ENCODE measurements around the gene AP4B1. TPM values are rescaled to one million over a fixed set of nuclear protein-coding genes. Genes with fewer than 3 reads are reported as not detected.

AP4B1 gene
- polyA plus RNA-seq, 1 donor from 2014 or later, result 178 TPM

DNA sequence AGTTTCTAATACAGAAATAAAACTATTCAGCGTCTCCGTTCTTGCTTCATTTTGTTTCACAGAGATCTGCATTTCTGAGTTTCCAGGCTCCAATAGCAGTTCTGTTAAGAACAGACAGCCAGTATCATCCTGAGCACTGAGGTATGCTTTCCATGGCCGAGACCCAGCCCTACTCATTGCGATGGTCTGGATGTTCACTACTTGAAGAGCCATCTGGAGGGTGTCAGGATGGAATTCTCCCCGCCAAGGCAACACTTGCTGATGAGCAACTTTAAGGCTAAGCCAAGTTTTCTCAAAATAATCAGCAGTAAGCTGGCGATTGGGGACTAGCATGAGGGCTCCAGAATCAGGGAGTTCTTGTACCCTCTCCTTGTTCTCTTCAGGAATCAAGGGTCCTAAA is 9.5 kb downstream of the AP4B1 start:
- Histone ChIP-seq H3K27me3 (ENCODE audit: insufficient read depth, low read depth, low read length) (no peaks in the 10 kb centered on the region), H3K36me3 (ENCODE audit: insufficient read depth, low read length) (peaks cover 13% of the 10 kb centered on the region), H3K79me2 (replicated peaks; ENCODE audit: insufficient read depth, low read length) (no peaks in the 10 kb centered on the region), H3K27ac (ENCODE audit: low read length) (no peak overlapping the region), H3K9me3 (ENCODE audit: low read length) (no peaks in the 10 kb centered on the region), H2AFZ (ENCODE audit: low read depth, low read length) (no peak overlapping the region), H3K9me2 (ENCODE audit: insufficient read depth, low read length) (no peaks in the 10 kb centered on the region), H3K4me2 (ENCODE audit: low read length) (no peak overlapping the region), H3K4me3 (ENCODE audit: low read length) (no peak overlapping the region), H4K20me1 (ENCODE audit: insufficient read depth) (no peaks in the 10 kb centered on the region), H3F3A (ENCODE audit: insufficient read depth, low read length, poor library complexity, severe bottlenecking) (no peaks in the 10 kb centered on the region), H3K9ac (ENCODE audit: low read length) (no peak overlapping the region)
- TF ChIP-seq TAF1 (IDR thresholded peaks at IDR 0.05; ENCODE audit: low read depth) (no peak), EZH2 (IDR thresholded peaks at IDR 0.05; ENCODE audit: borderline replicate concordance, insufficient read depth, low read length, poor library complexity, severe bottlenecking) (no peak), SMC3 (conservative IDR thresholded peaks at IDR 0.05; ENCODE audit: poor library complexity) (no peak), EP300 (conservative IDR thresholded peaks at IDR 0.05; ENCODE audit: poor library complexity, severe bottlenecking) (no peak), POLR2AphosphoS5 (IDR thresholded peaks at IDR 0.05) (no peak), MXI1 (conservative IDR thresholded peaks at IDR 0.05; ENCODE audit: poor library complexity, severe bottlenecking) (no peak), RAD21 (conservative IDR thresholded peaks at IDR 0.05) (no peak)
- TF ChIP-seq, protein P1, sequence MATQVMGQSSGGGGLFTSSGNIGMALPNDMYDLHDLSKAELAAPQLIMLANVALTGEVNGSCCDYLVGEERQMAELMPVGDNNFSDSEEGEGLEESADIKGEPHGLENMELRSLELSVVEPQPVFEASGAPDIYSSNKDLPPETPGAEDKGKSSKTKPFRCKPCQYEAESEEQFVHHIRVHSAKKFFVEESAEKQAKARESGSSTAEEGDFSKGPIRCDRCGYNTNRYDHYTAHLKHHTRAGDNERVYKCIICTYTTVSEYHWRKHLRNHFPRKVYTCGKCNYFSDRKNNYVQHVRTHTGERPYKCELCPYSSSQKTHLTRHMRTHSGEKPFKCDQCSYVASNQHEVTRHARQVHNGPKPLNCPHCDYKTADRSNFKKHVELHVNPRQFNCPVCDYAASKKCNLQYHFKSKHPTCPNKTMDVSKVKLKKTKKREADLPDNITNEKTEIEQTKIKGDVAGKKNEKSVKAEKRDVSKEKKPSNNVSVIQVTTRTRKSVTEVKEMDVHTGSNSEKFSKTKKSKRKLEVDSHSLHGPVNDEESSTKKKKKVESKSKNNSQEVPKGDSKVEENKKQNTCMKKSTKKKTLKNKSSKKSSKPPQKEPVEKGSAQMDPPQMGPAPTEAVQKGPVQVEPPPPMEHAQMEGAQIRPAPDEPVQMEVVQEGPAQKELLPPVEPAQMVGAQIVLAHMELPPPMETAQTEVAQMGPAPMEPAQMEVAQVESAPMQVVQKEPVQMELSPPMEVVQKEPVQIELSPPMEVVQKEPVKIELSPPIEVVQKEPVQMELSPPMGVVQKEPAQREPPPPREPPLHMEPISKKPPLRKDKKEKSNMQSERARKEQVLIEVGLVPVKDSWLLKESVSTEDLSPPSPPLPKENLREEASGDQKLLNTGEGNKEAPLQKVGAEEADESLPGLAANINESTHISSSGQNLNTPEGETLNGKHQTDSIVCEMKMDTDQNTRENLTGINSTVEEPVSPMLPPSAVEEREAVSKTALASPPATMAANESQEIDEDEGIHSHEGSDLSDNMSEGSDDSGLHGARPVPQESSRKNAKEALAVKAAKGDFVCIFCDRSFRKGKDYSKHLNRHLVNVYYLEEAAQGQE (IDR thresholded peaks at IDR 0.05; ENCODE audit: borderline replicate concordance), result no peak
- TF ChIP-seq, protein P2, sequence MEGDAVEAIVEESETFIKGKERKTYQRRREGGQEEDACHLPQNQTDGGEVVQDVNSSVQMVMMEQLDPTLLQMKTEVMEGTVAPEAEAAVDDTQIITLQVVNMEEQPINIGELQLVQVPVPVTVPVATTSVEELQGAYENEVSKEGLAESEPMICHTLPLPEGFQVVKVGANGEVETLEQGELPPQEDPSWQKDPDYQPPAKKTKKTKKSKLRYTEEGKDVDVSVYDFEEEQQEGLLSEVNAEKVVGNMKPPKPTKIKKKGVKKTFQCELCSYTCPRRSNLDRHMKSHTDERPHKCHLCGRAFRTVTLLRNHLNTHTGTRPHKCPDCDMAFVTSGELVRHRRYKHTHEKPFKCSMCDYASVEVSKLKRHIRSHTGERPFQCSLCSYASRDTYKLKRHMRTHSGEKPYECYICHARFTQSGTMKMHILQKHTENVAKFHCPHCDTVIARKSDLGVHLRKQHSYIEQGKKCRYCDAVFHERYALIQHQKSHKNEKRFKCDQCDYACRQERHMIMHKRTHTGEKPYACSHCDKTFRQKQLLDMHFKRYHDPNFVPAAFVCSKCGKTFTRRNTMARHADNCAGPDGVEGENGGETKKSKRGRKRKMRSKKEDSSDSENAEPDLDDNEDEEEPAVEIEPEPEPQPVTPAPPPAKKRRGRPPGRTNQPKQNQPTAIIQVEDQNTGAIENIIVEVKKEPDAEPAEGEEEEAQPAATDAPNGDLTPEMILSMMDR (IDR thresholded peaks at IDR 0.05; ENCODE audit: poor library complexity, severe bottlenecking), result no peak

- peaks cover 13% of the 10 kb centered on the region for H3K36me3 ChIP-seq (ENCODE audit: insufficient read depth, low read length)
- no peak overlapping the region for H3K9ac ChIP-seq (ENCODE audit: low read length)
- no peaks in the 10 kb centered on the region for H3F3A ChIP-seq (ENCODE audit: insufficient read depth, low read length, poor library complexity, severe bottlenecking)
- H3K4me3 ChIP-seq (ENCODE audit: low read length), result no peak overlapping the region
- no peak overlapping the region for H3K27ac ChIP-seq (ENCODE audit: low read length)
- TF ChIP-seq EP300 (conservative IDR thresholded peaks at IDR 0.05; ENCODE audit: poor library complexity, severe bottlenecking) (no peak), TAF1 (IDR thresholded peaks at IDR 0.05; ENCODE audit: low read depth) (no peak), SMC3 (conservative IDR thresholded peaks at IDR 0.05; ENCODE audit: poor library complexity) (no peak), EZH2 (IDR thresholded peaks at IDR 0.05; ENCODE audit: borderline replicate concordance, insufficient read depth, low read length, poor library complexity, severe bottlenecking) (no peak), MXI1 (conservative IDR thresholded peaks at IDR 0.05; ENCODE audit: poor library complexity, severe bottlenecking) (no peak), RAD21 (conservative IDR thresholded peaks at IDR 0.05) (no peak), POLR2AphosphoS5 (IDR thresholded peaks at IDR 0.05) (no peak)
- TF ChIP-seq, protein P1 (IDR thresholded peaks at IDR 0.05; ENCODE audit: borderline replicate concordance), result no peak
- TF ChIP-seq, protein P2 (IDR thresholded peaks at IDR 0.05; ENCODE audit: poor library complexity, severe bottlenecking), result no peak
- H3K9me3 ChIP-seq (ENCODE audit: low read length), result no peaks in the 10 kb centered on the region
- no peak overlapping the region for H3K4me2 ChIP-seq (ENCODE audit: low read length)
- no peaks in the 10 kb centered on the region for H3K79me2 ChIP-seq (replicated peaks; ENCODE audit: insufficient read depth, low read length)
- no peaks in the 10 kb centered on the region for H3K9me2 ChIP-seq (ENCODE audit: insufficient read depth, low read length)
- H2AFZ ChIP-seq (ENCODE audit: low read depth, low read length), result no peak overlapping the region
- H3K27me3 ChIP-seq (ENCODE audit: insufficient read depth, low read depth, low read length), result no peaks in the 10 kb centered on the region
- H4K20me1 ChIP-seq (ENCODE audit: insufficient read depth), result no peaks in the 10 kb centered on the region
Observed at GRCh38 chr1:113893267-113893666, 11.3 kb downstream of the AP4B1 start.

Data from neural cell (in vitro differentiated cells).